H1 (cell line): Measurements from ENCODE around the gene MASP1. TPM values are rescaled to one million over a fixed set of nuclear protein-coding genes. Genes with fewer than 3 reads are reported as not detected.

Source experiments
- CTCF ChIA-PET: fragments of 300-600 bp; sonication (Branson Sonifier 250); formaldehyde crosslinking; loops from one replicate; lab custom pipeline; 2021; ENCODE audit not compliant: partially characterized antibody; lab: Charles Lee
- POLR2A ChIA-PET: fragments of 300-600 bp; sonication (Branson Sonifier 250); formaldehyde crosslinking; loops from one replicate; lab custom pipeline; 2021; ENCODE audit warnings: inconsistent platforms; ENCODE audit not compliant: partially characterized antibody; lab: Charles Lee
- DNase-seq, 2 experiments: peaks; one replicate each; pipeline versions ENCODE4 v3.0.0 to v3.0.0-alpha.2; 2010 to 2022; ENCODE audit warnings: low spot score in 2 of 2, low read depth in 1 of 2, mixed read lengths in 1 of 2
- FAIRE-seq: peaks from 2 replicates; lab custom pipeline; 2011; peaks lifted over from hg19 to GRCh38; lab: Jason Lieb, UNC
- H2AFZ ChIP-seq: 2 replicates; pipeline ENCODE4 v1.8.1; 2012; ENCODE audit warnings: low read length, inconsistent platforms
- H2AK5ac ChIP-seq: 2 replicates; pipeline ENCODE4 v1.6.1; 2013; ENCODE audit warnings: low read depth, low read length
- H2BK120ac ChIP-seq: replicated peaks from 2 replicates; pipeline ENCODE3; 2013; ENCODE audit warnings: low read depth, low read length, inconsistent platforms
- H2BK12ac ChIP-seq: 2 replicates; pipeline ENCODE4 v1.6.1; 2013; ENCODE audit warnings: low read depth, low read length
- H2BK15ac ChIP-seq: 2 replicates; pipeline ENCODE4 v1.6.1; 2013; ENCODE audit warnings: low read length
- H2BK20ac ChIP-seq: 2 replicates; pipeline ENCODE4 v1.6.1; 2013; ENCODE audit warnings: low read length
- H2BK5ac ChIP-seq: 2 replicates; pipeline ENCODE4 v1.6.1; 2013; ENCODE audit warnings: low read depth, low read length
- H3K14ac ChIP-seq: 2 replicates; pipeline ENCODE4 v1.6.1; 2013; ENCODE audit warnings: inconsistent platforms; ENCODE audit not compliant: insufficient read length
- H3K18ac ChIP-seq: 2 replicates; pipeline ENCODE4 v1.6.1; 2013; ENCODE audit warnings: low read length; ENCODE audit errors: extremely low read depth
- H3K23ac ChIP-seq: 2 replicates; pipeline ENCODE4 v1.6.1; 2013; ENCODE audit warnings: inconsistent platforms; ENCODE audit not compliant: insufficient read length
- H3K23me2 ChIP-seq: 2 replicates; pipeline ENCODE4 v1.6.1; 2013; ENCODE audit warnings: low read depth, low read length
- H3K27ac ChIP-seq: 2 replicates; pipeline ENCODE4 v1.6.1; 2011; ENCODE audit warnings: low read depth, low read length, inconsistent platforms
- H3K27me3 ChIP-seq, 4 experiments: replicated peaks in 1 of 4; 1 replicate in 1 of 4; 2 replicates in 3 of 4; pipeline versions ENCODE4 v1.6.1 to v1.8.1; 2011 to 2013; ENCODE audit warnings: low read length in 3 of 4, mild to moderate bottlenecking in 3 of 4, inconsistent platforms in 2 of 4, mixed read lengths in 2 of 4, moderate library complexity in 1 of 4; ENCODE audit not compliant: control insufficient read depth in 3 of 4, insufficient read depth in 3 of 4; ENCODE audit errors: extremely low read depth in 1 of 4
- H3K36me3 ChIP-seq, 4 experiments: 2 replicates each; pipeline versions ENCODE4 v1.6.1 to v1.8.1; 2011 to 2013; ENCODE audit warnings: mild to moderate bottlenecking in 4 of 4, low read length in 3 of 4, moderate library complexity in 2 of 4, control low read depth in 1 of 4, inconsistent platforms in 1 of 4; ENCODE audit not compliant: insufficient read depth in 4 of 4, control insufficient read depth in 2 of 4
- H3K4ac ChIP-seq: replicated peaks from 2 replicates; pipeline ENCODE3; 2013; ENCODE audit warnings: low read length, low read depth, mixed read lengths, inconsistent platforms; ENCODE audit not compliant: insufficient read length
- H3K4me1 ChIP-seq, 4 experiments: replicated peaks in 1 of 4; 1 replicate in 1 of 4; 2 replicates in 3 of 4; pipeline versions ENCODE4 v1.6.1 to v1.8.1; 2011 to 2013; ENCODE audit warnings: low read length in 3 of 4, inconsistent platforms in 2 of 4, mixed read lengths in 1 of 4; ENCODE audit not compliant: insufficient read depth in 4 of 4, control insufficient read depth in 3 of 4
- H3K4me2 ChIP-seq, 2 experiments: 2 replicates each; pipeline versions ENCODE4 v1.6.1 to v1.8.1; 2011 to 2013; ENCODE audit warnings: low read depth in 2 of 2, low read length in 2 of 2, control low read depth in 1 of 2, inconsistent platforms in 1 of 2, mild to moderate bottlenecking in 1 of 2; ENCODE audit not compliant: insufficient read depth in 1 of 2
- H3K4me3 ChIP-seq, 4 experiments: fragments of 200-600, 300-600 bp in 1 of 4; sonication (generic), shearing (Covaris generic), sonication (Bioruptor Twin) in 1 of 4; 2 replicates each; pipeline versions ENCODE4 v1.5.1 to v1.8.1; 2011 to 2016; ENCODE audit warnings: low read length in 4 of 4, low read depth in 3 of 4, control low read depth in 2 of 4, inconsistent platforms in 2 of 4, mild to moderate bottlenecking in 2 of 4, mixed read lengths in 1 of 4, moderate library complexity in 1 of 4; ENCODE audit not compliant: insufficient read depth in 2 of 4; ENCODE audit errors: extremely low read depth in 1 of 4
- H3K56ac ChIP-seq: replicated peaks from 2 replicates; pipeline ENCODE3; 2013; ENCODE audit warnings: low read depth, mild to moderate bottlenecking, mixed read lengths, low read length, inconsistent platforms; ENCODE audit not compliant: insufficient read length
- H3K79me1 ChIP-seq: 2 replicates; pipeline ENCODE4 v1.6.1; 2013; ENCODE audit warnings: low read depth, low read length, control low read depth
- H3K79me2 ChIP-seq, 2 experiments: 2 replicates each; pipeline versions ENCODE4 v1.6.1 to v1.8.1; 2012 to 2013; ENCODE audit warnings: low read length in 2 of 2, mild to moderate bottlenecking in 2 of 2, inconsistent platforms in 1 of 2; ENCODE audit not compliant: insufficient read depth in 2 of 2, control insufficient read depth in 1 of 2
- H3K9ac ChIP-seq, 4 experiments: replicated peaks in 1 of 4; 1 replicate in 1 of 4; 2 replicates in 3 of 4; pipeline versions ENCODE4 v1.6.1 to v1.8.1; 2011 to 2013; ENCODE audit warnings: low read depth in 3 of 4, low read length in 3 of 4, control low read depth in 2 of 4, mild to moderate bottlenecking in 2 of 4, moderate library complexity in 2 of 4, inconsistent platforms in 1 of 4; ENCODE audit errors: extremely low read depth in 1 of 4
- H3K9me3 ChIP-seq, 2 experiments: 2 replicates each; pipeline versions ENCODE4 v1.6.1 to v1.8.1; 2012 to 2013; ENCODE audit warnings: mild to moderate bottlenecking in 2 of 2, moderate library complexity in 2 of 2, control low read depth in 1 of 2, inconsistent platforms in 1 of 2, low read depth in 1 of 2, low read length in 1 of 2, mixed read lengths in 1 of 2; ENCODE audit not compliant: insufficient read depth in 2 of 2
- H4K20me1 ChIP-seq, 2 experiments: replicated peaks in 1 of 2; 2 replicates each; pipeline versions ENCODE3 to v1.8.1; 2011 to 2013; ENCODE audit warnings: inconsistent platforms in 2 of 2, low read length in 2 of 2, mild to moderate bottlenecking in 1 of 2; ENCODE audit not compliant: insufficient read depth in 2 of 2, control insufficient read depth in 1 of 2
- H4K5ac ChIP-seq: 2 replicates; pipeline ENCODE4 v1.6.1; 2013; ENCODE audit warnings: low read length, low read depth, mixed read lengths, inconsistent platforms; ENCODE audit not compliant: insufficient read length
- H4K8ac ChIP-seq: 2 replicates; pipeline ENCODE4 v1.8.0; 2013; ENCODE audit warnings: mild to moderate bottlenecking, moderate library complexity, low read length, inconsistent platforms; ENCODE audit not compliant: insufficient read depth; ENCODE audit errors: extremely low read depth
- H4K91ac ChIP-seq: replicated peaks from 2 replicates; pipeline ENCODE3; 2013; ENCODE audit warnings: low read length, mixed read lengths, inconsistent platforms; ENCODE audit not compliant: insufficient read length
- RXRA ChIP-seq: IDR thresholded peaks from 2 replicates; pipeline ENCODE4 v1.6.1; 2011; ENCODE audit warnings: low read depth, mild to moderate bottlenecking, low read length, moderate library complexity; ENCODE audit not compliant: insufficient read depth
- SP4 ChIP-seq: IDR thresholded peaks from 2 replicates; pipeline ENCODE4 v1.6.1; 2012; ENCODE audit warnings: low read length, inconsistent platforms
- TAF7 ChIP-seq: optimal IDR thresholded peaks from 2 replicates; pipeline ENCODE3; 2011; ENCODE audit warnings: low read depth, mild to moderate bottlenecking, inconsistent platforms, low read length, moderate library complexity, borderline replicate concordance
- WGBS, 2 experiments: shearing (Covaris generic) in 1 of 2; methylation state at CpG; one replicate each; pipeline versions ENCODE4 v1.1.6 to v1.1.7; 2013 to 2015; ENCODE audit warnings: low lambda C conversion rate in 2 of 2, mixed read lengths in 2 of 2, inconsistent platforms in 1 of 2, low coverage in 1 of 2, missing lambda C conversion rate in 1 of 2; ENCODE audit not compliant: insufficient replicate concordance in 2 of 2, insufficient coverage in 1 of 2, insufficient read length in 1 of 2; ENCODE audit errors: extremely low coverage in 1 of 2, missing lambda C conversion rate in 1 of 2; 5-methylcytosine and 5-hydroxymethylcytosine counted together
- polyA plus RNA-seq, 7 experiments: library from polyadenylated mRNA; depleted of rRNA in 3 of 7; stranded (reverse) in 5 of 7; unstranded in 2 of 7; fragments of >200 nt in 5 of 7; fragments of 200-250 nt in 2 of 7; gene quantifications; 1 replicate in 5 of 7; 2 replicates in 1 of 7; 4 replicates in 1 of 7; pipeline versions ENCODE4 v1.2.1 to v1.2.3, GENCODE V29; 2011 to 2013; ENCODE audit warnings: missing spikeins in 2 of 7, mixed read lengths in 2 of 7
- total RNA-seq: library from RNA; stranded (reverse); fragmentation: NEBNext Ultra II Directional; extraction: Animal tissue kit (Norgen Biotek cat#: 25700); gene quantifications from 2 replicates; pipeline ENCODE4 v1.2.1, GENCODE V29; 2021

The MASP1 gene
- total and polyA plus RNA-seq, 2 of the 8 experiments (the other 6 are each of a cell fraction or from before 2014, with no cell fraction given): 2.7 to 3.5 TPM

DNA sequence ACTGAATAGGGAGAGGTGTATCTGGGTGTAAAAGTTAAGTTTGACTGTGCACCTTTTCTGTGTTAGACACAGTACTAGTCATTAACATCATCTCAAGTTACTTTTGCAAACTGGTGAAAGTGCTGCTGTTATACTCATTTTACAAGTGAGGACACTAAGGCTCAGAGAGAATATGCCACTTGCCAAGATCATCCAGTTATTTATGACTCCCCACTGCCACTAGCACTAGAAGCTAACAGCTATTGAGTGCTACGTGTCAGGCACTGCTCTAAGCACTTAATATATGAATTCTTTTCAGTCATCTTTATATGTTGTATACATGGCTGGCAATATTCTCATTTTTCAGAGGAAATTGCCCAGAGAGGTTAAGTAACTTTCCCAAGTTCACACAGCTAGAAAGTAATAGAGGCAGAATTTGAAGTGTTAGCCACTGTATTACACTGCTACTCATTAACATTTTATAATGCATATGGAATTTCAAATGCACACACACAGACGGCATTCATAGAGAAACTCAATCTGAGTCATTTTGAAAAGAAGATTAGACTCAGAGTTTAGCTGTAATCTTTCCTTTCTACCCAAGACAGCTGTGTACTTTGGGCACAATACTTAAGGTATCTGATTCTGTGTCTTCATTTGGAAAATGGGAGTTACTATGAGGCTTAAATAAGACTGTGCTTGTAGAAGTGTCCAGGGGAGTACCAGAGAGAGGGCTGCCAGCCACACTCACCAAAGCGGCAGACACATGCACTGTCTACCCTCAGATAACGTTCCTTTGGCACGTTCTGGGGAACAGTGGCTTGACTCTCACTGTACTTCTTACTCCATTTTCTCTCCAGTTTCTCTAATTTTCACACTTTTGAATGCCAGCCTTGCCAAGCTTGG lies 1.3 kb upstream of the MASP1 start:
- no peak for DNase-seq
- Histone ChIP-seq H3K9ac (no peak overlapping the region; a peak in 1 of 7 replicates), H3K4me1 (peaks cover 3 to 16% (median 10%) of the 10 kb centered on the region in 4 experiments; a peak in 6 of 7 replicates), H2BK120ac (no peak overlapping the region), H3K23ac (no peak overlapping the region), H2BK12ac (no peak overlapping the region; the same call in 1 of the 2 replicates), H3K4me2 (no peak overlapping the region; a peak in 1 of 4 replicates), H3K23me2 (peaks cover 9% of the 10 kb centered on the region), H2BK20ac (peak overlapping the region; percentile 29), H4K5ac (no peak overlapping the region), H3K79me2 (no peaks in the 10 kb centered on the region), H3K56ac (no peak overlapping the region), H3K27me3 (peaks cover 0 to 3% (median 0%) of the 10 kb centered on the region in 4 experiments; a peak in 3 of 7 replicates), H2AFZ (no peak overlapping the region), H2AK5ac (no peak overlapping the region), H3K14ac (no peak overlapping the region), H3K79me1 (no peaks in the 10 kb centered on the region), H3K27ac (no peak overlapping the region), H4K91ac (peak overlapping the region; percentile 80), H3K4ac (no peak overlapping the region), H3K9me3 (no peaks in the 10 kb centered on the region), H3K36me3 (no peaks in the 10 kb centered on the region), H3K18ac (no peak overlapping the region), H3K4me3 (no peak overlapping the region), H2BK15ac (peak overlapping the region; percentile 76; the same call in 1 of the 2 replicates), H4K8ac (no peak overlapping the region), H2BK5ac (0 out of 2 replicates have a peak overlapping the region, but pooled peaks have one; percentile 5), H4K20me1 (no peaks in the 10 kb centered on the region)
- CTCF ChIA-PET: interaction anchor here (0.6 to 9.6 kb wide), 11 partner anchors 9 to 386 kb away, joined by 3 to 86 read pairs (median 5); no protein-coding TSS in a partner anchor
- TF ChIP-seq TAF7 (no peak), RXRA (no peak), SP4 (no peak)
- FAIRE-seq: no peak
- POLR2A ChIA-PET: interaction anchor here (0.9 to 1.6 kb wide), 2 partner anchors 18 to 108 kb away, joined by 4 to 5 read pairs; no protein-coding TSS in a partner anchor
- WGBS, 2 experiments: 86% methylated on average over 5 of the region's 5 CpGs; no CpG with 5 or more reads in 1 of the 2 experiments
